Amniotic epithelial cell (primary cell): ENCODE data around the gene CCDC158.
A peak's percentile ranks its signal among the peaks of the same experiment; 100 is the strongest.
"Not testable (repeated sequence)": the region's sequence is repeated elsewhere in the genome, so short reads cannot be mapped to it uniquely, and the experiment has no call there.

Experiments used
- DNase-seq: peaks from one replicate; pipeline ENCODE4 v3.0.0-alpha.2; 2010; ENCODE audit warnings: low read depth

Gene CCDC158

GRCh38 chr4:76311896-76312331, 109.0 kb downstream of the CCDC158 start:
- DNase-seq = no peak

- DNase-seq = no peak
These were observed 110.3 kb downstream of the CCDC158 start for GRCh38 chr4:76310683-76311082.

DNA sequence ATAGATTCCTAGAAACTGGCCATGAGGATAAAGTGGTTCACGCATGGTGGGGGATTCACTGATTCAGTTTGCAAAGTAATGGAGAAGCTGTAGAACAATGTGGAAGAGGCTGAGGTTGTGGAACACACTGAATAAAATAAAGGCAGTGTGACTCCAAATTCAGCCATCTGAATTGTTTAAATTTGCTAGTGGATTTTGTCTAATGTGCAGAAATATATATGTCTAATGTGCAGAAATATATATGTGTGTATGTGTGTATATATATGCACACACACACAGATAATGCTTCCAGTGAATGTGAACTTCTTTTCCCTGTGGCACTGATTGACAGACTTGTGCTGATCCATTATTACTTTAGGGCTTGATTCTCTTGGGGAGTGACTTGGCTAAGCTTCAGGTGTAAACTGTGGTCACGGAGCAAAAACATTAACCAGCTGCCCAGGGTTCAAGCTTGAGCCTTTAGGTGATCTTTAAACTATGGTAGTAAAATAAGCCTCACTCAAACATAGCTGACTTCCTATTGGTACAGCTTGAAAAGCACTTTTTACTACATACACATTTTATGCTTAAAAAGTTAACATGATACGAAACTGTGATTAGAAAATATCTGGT, 110.9 kb downstream of the CCDC158 start:
- no peak for DNase-seq

- no peak for DNase-seq
These were observed 112.4 kb downstream of the CCDC158 start for GRCh38 chr4:76308548-76308947.

DNA sequence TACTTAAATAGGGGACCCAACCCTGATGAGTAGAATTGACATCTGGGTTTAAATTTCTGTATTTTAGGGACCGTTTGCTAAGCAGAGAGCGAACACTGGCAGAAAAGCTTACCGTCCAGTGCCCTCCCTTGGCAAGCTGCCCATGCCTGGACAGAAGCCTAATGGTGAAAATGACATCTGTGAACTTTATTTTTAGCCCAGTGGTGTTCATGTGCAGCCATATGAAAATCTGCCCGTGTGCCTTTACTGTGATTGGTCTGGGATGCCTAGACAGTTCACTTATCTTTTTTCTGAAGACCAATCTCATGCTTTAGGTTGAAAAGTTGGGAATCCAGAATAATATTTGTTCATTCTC, 113.3 kb downstream of the CCDC158 start:
- no peak for DNase-seq

- DNase-seq = no peak
These were observed 113.9 kb downstream of the CCDC158 start for GRCh38 chr4:76306882-76307659.

DNA sequence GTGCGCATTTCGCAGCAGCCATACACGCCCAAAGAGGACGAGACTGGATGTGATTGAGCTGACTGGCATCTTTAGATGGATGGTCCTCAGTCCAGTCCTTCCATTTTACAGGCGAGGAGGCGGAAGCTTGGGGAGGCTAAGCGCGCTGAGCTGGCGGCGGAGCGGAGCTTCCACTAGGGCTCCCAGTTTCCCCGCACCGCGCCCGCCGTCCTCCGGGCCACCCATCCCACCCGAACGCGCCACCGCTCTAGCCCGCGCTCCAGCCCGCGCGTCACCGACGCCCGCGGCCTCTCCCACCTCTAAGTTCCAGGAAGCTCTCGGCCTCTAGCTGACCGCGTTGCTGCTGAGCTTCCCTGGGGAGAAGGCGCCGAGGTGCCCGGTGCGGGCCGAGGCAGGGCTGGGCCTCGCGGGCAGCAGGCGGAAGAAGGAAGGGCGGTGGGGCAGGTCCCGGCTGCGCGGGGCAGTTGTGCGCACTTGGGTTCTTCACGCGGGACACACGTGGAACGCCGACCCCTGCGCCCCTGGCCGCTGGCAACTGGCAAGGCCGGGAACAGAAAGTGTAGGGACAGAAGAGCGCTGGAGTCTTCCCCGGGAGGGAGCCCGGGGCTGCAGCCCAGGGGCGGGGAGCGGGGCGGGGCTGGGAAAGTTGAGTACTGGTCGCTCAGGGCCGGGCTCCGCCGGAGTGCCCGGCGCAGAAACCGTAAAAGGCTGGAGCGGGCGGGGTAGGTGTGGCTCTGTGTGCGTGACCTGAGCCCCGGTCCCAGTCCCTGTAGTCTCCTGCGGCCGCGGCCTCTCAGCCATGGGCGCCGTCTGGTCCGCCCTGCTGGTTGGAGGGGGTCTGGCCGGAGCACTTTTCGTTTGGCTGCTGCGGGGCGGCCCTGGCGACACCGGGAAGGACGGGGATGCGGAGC, 114.7 kb downstream of the CCDC158 start, which contains the start of gene STBD1:
STBD1 (plus strand) TSS at position 763 of the 911 bp plus-strand sequence; CDS start at position 800, 37 bp downstream.
- DNase-seq = peak; percentile 47

DNA sequence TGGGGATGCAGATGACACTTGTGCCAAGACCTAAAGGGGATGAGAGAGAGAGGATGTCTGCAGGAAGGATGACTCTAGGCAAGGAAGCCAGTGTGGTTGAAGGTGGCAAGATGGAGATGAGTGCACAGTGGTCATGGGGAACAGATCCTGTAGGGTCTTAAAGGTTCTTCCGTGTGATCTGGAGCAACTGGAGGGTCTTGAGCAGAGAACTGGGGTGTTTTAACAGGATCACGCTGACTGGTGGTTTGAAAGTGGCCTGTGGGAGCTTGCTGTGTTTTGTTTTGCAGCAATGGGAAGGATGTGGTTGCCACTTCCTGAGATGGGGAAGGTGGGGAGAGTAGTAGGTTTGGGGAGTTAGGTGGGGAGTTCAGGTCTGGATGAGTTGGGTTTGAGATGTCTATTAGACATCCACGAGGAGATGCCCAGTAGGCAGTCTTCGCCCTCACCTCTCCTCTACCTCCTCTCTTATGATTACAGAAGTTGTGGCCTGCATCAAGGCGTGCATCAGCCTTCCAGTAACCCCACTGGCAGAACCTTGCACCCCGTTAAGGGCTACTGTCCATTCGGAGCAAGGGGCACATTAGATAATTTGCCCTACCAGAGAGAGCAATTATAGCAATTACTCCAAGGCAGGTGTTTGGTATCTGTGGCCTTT, 115.8 kb downstream of the CCDC158 start:
- no peak for DNase-seq

DNA sequence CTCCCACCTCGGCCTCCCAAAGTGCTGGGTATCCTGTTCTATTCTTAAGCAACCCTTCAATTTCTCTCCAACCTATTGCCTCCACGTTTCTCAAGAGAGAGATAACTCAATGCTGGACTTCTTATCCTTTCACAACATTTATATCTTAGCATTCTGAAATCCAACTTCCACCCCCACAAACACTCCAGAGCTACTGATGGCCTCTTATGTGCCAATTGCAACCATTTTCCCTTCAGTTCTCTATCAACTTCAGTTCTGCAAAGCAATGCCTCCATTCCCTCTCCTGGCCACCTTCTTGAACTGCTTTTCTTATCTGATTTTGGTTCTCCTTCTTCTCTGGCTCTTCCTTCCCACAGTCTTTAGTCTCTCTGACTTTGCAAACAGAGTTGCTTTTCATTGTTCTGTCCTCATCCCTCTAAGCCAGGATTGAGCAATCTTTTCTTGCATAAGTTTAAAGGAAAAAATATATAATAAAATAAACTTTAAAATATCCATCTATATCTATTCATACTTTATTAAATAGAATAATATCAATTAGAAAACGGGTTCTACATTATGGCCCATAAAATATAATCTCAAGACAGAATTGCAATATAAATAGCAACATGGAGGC, 118.0 kb downstream of the CCDC158 start:
- DNase-seq = peak; percentile 78

DNA sequence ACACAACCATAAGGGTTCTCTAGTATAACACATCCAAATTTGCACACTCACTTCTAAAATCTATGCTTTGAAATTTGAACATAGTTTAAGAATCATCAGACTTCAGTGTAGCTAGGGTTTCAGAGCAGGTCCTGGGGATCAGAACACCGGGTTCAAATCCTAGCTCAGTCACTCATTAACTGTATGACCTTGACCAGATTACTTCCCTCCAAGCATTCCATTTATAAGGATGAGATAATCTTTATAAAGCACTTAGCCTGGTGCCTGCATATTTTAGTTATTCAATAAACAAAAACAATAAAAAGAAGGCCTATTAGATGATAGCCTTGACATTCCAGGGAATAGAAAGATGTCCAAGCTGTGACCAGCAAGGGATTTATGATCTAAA, 119.2 kb downstream of the CCDC158 start:
- DNase-seq = no peak

DNA sequence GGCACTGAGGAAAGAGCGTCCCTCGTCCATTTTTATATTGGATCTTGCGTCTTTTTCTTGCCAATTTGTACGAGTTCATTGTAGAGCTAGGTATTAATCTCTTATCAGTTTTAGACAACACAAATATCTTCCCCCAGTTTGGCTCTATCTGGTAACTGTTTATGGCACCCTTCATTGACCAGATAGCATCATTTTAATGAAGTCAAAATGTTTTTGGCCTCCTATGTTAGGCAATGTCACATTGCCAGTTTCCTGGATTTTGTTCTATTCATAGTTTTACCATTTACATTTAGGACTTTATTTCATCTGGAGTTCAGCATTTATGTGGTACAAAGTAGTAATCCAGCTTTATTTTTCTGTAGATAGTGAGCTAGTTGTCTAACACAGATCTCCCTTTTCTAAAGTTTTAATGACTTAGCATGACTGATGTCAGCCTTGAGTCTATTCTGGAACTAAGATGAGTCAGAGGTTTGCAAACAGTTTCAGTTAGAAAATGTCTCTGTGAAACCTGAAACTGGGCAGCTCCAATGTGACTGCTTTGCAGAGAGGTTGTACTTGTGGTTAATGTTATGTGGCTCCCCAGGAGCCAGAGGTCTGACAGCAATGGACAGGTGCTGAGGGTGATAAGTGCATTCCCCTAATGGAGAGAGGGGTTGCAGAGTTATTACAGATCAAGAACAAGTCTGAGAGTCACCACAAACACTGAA, 119.7 kb downstream of the CCDC158 start:
- DNase-seq = peak; percentile 83

GRCh38 chr4:76300012-76300411, 120.9 kb downstream of the CCDC158 start:
- no peak for DNase-seq

GRCh38 chr4:76298227-76298626, 122.7 kb downstream of the CCDC158 start:
- no peak for DNase-seq

DNA sequence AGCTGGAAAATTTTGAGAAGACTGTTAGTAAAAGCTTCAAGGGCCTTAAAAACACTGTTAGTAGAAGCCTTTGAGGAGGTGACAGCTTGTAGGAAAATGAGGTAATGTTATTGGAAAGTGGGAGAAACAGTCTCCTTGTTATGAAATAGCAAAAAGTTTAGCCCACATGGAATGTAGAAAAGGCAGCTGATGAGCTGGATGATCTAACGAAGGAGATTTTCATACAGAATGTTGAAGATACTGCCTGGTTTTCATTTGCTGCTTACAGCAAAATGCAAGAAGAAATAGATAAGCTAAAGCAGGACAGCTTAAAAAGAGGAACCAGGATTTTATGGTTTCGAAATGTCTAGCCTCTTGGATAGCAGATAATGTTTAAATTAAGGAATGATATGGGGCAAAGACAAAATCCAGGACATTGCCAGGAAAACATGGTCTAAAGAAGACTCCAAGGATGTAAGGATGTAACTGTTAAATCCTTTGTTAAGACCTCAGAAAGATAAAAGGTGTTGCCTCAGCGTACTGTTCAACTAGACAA, 124.6 kb downstream of the CCDC158 start:
- DNase-seq = no peak

DNA sequence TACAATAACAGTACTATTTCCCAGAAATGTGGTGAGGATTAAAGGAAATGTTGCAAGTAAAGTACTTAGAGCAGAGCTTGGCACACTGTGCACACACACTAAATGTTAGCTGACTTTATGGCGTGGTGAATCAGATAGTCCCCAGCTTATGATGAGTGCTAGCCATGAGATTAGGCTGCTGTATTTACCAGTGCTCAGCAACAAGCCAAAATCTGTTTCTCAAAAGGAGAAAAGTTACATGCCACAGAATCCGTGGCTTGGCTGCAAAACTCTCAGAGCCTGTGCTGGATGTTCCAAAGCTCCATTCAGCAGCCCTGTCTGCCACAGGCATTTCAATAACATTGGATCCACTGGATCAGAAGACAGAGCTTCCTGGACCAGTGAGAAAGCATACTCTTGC, 127.2 kb downstream of the CCDC158 start:
- peak; percentile 40 for DNase-seq

GRCh38 chr4:76292730-76293129, 128.2 kb downstream of the CCDC158 start:
- DNase-seq = no peak

GRCh38 chr4:76287811-76288210, 133.1 kb downstream of the CCDC158 start:
- DNase-seq = not testable (repeated sequence)

DNA sequence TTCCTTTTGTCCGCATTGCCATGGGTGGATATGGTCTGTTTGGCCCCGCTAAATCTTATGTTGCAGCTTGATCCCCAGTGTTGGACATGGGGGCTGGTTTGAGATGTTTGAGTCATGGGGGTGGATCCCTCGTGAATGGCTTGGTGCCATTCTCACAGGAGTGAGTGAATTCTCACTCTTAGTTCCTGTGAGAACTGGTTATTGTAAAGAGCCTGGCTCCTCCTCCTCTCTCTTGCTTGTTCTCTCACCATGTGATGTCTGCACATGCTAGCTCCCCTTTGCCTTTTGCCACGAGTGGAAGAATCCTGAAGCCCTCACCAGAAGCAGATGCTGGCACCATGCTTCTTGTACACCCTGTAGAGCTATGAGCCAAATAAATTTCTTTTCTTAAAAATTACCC, 137.0 kb downstream of the CCDC158 start:
- DNase-seq = no peak

GRCh38 chr4:76282941-76283689, 137.8 kb downstream of the CCDC158 start:
- no peak for DNase-seq

- not testable (repeated sequence) for DNase-seq
These were observed 139.3 kb downstream of the CCDC158 start for GRCh38 chr4:76281594-76281993.
